Measurements from ENCODE around the gene ARHGAP10.
"Not testable (repeated sequence)": the region's sequence is repeated elsewhere in the genome, so short reads cannot be mapped to it uniquely, and the experiment has no call there.

Gene ARHGAP10

DNA sequence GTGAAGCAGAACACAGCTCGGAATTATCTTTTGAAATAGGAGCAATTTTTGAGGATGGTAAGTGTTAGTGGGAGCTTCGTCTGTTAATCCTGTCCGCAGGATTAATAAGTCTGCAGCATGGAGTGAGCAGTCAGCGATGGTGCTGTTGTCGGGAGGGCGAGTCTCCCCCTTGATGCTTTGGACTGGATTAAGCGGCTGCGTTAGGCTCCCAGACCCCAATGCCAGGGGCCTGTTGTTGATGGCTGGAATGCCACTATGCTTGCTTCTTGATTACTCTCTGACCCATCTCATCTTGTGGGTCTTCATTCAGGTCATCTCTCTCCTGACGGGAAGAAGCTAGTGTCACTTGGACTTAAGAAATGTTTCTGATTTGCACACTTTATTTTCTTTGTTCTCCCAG, 332.6 kb downstream of the ARHGAP10 start:
- DNase-seq (ENCODE audit: low read depth, low spot score): no peak

DNA sequence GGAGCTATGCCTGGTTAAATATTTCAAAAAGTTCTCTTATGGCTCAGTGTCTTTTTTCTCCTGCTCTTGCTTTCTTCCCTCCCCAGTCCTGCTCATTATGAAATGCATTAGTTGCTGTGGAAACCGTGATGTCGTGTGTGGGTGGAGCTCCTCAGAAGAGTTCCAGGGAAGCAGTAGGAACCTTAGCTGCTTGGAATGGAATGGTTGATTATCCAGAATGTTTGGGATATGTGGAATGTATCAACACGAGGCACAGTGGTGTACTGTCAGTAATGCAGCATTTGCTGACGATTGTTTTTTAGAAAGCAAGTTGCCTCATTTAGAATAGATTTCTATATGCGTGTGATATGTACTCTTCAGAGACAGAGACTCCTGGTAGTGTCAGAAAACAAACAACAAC, 333.2 kb downstream of the ARHGAP10 start:
- DNase-seq (ENCODE audit: low read depth, low spot score): no peak

DNA sequence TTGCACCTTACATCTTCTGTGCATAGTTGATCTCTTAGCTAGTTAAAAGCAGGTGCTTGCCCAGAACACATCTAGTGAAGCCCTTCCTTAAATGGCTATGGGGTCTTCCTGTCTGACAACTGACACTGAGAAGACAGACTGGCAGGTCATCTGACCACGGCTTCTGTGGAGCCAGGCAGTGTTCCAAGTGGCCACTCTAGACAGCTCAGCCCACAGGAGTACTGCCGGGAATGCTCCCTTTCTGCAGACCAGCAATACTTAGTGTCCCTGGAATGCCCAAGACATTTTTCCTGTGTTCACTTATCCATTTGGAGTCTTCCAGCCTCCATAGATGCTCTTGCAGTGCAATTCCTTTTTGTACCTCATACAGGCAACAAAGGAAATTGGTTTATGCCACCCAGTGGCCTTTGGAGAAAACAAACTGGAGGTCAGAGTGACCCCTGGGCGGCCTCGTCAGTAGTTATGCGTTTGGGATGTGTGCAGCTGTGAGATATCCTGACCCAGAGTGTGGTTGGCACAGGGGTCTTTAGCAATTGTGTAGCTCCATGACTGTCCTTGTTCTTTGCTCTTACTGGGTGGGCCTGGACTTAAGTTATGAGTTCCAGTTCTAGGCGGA, 335.5 kb downstream of the ARHGAP10 start:
- no peak for DNase-seq (ENCODE audit: low read depth, low spot score)

DNA sequence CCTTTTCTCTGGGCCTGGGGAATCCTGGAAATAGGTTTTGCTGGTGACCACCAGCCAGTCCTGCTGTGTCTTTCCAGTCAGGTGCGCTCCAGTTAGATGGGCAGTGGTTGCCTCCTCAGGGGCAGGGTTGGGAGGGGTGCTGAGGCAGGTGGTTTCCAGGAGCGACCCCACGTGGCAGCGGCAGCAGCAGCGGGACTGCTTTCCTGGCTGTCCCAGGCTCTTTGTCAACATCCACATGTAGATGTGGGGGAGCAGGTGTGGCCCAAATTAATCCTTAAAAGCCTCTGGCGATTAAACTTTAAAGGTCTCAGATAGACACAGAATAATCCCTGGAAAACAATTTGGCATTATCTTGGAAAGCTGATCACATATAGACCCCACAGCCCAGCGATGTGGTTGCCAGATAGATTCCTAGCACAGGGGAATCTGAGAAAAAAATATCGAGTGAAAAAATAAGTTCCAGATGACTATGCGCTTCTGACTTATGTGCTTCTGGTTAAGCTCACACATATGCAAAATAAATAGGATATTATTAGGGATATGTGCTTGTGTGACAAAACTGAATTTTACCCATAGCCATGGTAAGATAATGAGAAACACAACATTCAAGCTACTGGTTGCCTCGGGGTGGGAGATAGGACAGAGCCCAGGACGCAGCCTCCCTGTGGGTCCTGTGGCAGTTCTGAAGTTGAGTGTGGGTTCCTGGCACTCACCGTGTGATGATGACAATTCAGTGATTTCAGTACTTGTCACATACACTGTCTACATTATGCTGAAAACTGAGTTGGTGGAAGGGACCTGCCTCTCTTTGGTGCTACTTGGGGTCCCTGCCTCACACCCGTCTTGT, 336.4 kb downstream of the ARHGAP10 start:
- DNase-seq (ENCODE audit: low read depth, low spot score): no peak

DNA sequence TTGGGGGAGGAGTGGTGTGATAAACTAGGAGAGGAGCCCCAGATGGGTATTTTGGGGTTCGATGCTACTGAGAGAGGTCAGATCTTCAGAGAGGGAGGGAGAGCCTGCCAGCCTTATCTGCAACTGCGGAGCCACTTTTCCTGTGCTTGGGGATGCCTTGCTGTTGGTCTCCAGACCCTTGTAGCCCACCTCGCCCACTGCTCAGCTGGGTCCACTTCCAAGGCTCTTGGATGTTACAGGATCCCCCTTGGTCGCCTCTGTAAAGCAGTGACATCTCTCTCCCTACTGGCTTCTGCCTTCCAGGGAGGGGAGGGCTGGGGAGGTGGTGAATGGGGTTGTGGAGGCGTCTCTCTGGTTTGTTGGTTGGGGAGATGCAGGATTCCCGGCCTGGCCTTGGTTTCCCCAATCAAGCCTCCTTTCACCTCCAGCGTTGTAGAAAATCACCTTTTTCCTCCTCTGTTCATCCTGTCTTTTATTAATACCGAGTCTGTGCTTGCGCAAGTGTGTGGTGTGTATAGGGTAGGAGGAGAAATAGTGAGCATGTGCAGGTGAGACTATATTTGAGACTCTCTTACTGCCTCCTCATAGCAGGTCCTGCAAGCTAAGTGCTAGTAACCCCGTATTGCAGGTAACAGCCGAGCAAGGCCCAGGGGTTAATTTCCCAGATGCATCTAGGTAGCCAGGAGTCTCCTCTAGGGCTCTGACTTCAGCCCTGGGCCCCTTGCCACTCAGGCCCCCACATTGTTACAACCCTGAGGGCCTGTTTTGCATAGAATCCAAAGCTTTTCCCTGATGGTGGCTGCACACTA, 337.4 kb downstream of the ARHGAP10 start:
- DNase-seq (ENCODE audit: low read depth, low spot score): no peak

DNA sequence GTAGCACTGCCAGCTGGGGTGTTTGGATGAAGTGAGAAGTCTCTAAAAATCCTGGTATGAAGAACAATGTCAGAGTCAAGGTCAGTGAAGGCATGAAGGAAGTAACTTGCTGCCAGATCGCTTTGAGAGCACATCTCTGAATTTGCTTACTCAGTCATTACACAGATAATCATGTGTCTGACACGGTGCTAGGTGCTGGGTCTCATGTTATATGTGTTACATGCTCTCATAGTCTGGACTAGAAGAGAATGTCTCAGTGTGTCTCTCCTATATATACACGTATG, 337.9 kb downstream of the ARHGAP10 start:
- no peak for DNase-seq (ENCODE audit: low read depth, low spot score)

DNA sequence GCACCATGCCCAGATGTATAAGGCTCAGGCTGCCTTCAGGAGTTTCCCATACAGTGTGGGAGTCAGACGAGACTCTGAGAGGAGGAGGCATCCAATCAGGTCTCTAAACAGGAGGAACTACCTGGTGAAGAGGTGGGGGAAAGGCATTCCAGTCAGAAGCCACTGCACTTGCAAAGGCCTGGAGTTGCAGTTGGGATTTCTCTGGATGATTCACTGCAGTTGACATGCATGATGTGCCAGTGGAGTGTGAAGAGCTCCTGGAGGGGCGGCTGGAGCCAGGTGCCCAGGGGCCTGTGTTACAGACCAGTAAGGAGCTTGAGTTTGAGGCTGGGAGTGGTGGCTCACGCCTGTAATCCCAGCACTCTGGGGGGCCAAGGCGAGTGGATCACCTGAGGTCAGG, 339.1 kb downstream of the ARHGAP10 start:
- DNase-seq (ENCODE audit: low read depth, low spot score): no peak

DNA sequence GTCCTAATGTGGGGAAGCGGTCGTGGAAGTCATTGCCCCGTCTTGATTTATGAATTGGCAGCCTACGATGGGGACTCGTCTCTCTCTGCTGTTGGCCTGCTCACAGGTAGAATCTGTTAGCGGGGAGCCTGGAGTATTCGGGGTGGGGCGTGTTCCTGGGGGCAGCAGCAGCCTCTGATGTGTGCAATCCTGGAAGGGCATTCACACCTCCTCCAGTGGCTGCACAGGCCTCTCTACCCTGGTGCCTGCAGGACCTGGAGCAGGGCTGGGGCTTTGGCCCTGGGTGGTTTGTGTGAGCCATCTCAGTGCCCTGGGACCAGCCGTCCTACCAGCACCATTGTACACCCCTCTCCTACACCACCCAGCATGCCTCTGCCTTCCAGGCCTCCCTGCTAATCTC, 340.9 kb downstream of the ARHGAP10 start:
- DNase-seq (ENCODE audit: low read depth, low spot score): no peak

DNA sequence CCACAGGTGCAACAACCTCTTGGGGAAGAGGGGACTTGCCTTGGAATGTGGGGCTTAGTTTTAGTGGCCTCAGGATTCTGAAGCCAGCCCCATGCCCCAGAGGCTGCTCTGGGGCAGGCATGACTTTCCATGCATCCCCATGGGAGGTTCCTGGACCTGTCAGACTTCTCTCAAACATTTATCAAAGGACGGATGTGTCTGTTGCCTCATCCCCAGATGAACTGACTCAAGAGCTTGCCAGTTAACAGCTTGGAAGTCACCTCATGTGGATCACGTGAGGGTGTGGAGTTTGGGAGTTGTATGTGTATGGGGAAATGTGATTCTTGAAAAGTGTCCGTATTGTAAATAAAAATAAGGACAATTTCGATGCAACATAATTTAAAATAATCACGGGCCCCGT, 341.5 kb downstream of the ARHGAP10 start:
- DNase-seq (ENCODE audit: low read depth, low spot score): no peak

DNA sequence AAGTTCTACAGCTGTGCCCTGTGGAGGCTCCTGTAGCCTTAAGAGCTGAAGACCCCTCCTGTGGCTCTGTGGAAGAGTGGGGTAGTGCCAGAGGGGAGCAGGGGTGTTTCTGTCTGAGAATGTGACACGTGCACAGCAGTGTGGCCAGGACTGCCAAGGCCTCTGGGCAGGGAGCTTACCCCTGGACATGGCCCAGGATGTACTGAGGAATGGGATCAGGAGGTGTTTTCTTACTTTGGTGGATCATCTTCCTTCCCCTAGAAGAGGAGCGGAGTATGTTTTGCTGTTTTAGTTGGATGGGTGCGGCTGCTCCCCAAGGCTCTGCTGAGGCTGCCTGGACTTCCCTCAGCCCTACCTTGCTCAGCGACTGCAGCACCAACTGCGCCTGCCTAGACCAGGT, 342.6 kb downstream of the ARHGAP10 start:
- no peak for DNase-seq (ENCODE audit: low read depth, low spot score)

DNA sequence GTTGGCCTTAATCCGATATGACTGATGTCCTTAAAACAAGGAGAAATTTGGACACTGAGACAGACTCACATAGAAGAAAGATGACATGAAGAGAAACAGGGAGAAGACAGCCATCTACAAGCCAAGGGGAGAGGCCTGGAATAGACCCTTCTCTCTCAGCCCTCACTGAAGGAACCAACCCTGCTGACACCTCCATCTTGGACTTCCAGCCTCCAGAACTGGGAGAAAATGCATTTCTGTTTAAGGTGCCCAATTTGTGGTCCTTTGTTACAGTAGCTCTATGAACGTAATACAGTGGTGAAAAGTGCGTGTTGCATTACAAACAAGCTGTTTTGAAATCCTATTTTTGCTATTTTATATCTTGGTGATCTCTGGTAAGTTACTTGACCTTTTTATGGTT, 343.6 kb downstream of the ARHGAP10 start:
- DNase-seq (ENCODE audit: low read depth, low spot score): no peak

DNA sequence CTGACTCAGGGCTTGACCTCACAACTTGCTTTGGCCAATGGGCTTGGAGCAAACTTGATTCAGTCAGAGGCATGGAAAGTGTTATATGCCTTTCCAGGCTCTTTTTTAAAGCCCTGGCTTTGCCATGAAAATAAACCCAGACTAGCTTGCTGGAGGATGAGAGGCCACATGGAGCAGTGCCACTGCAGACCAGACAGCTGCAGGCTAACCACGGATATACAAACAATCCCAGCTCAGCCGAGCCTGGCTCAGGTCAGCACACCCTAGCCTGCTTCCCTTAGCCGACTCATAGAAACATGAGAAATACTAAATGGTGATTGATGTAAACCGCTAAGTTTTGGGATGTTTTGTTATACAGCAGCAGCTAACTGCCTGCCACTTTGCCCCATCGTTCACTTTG, 345.1 kb downstream of the ARHGAP10 start:
- DNase-seq (ENCODE audit: low read depth, low spot score): no peak

DNA sequence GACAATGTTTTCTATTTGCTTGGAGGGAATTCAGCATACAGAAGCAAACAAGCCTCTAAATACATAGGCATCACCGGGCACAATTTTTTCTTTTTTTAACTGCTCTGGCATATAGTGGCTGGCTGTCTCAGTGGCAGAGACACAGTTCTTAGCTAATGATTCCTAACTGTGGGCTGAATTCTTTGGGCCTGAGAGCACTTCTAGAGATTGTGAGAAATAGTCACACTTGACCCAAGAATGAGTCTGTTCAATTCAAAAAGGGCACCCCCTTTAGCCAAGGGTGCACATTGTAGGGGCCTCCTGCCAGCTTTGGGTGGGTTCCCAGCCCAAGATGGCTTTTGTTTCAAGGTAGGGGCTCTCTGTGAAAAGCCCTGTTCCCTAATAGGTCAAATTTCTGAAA, 345.7 kb downstream of the ARHGAP10 start:
- DNase-seq (ENCODE audit: low read depth, low spot score): no peak

DNA sequence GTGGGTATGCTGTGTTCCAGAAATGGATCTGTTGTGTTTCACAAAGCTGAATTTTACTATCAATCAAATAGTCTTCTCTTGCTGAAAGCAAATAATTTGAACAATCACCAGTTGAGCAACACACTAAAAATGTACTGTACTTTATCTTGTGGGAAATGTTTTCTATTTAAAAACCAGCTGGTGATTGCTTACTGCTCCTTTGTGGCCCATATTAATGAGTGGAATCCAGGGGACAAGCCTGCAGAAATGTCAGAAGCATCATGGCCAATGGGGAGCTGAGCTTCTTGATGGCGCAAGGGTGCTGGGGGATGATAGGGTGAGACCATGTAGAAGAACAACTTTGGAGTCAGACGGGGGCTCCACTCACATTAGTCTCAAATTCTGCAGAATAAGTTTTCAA, 346.2 kb downstream of the ARHGAP10 start:
- no peak for DNase-seq (ENCODE audit: low read depth, low spot score)

DNA sequence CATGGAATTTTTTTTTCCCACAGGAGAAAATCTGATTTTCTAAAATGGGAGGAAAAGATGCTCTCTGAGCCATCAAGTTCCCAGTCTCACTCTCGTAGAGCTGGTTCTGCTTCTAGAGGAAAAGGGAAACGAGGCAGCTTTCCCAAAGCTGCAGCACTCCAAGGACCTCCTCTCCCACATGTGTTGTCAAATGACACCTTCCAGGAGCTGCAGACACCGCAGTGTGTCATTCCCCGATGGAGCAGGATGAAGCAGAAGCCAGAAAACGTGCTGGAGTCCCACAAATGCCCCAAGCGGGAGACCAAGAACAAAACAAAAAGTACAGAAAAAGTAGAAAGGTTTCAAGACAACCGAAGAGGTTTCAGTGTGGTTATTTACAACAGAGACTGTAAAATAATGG, 348.1 kb downstream of the ARHGAP10 start:
- DNase-seq (ENCODE audit: low read depth, low spot score): no peak

DNA sequence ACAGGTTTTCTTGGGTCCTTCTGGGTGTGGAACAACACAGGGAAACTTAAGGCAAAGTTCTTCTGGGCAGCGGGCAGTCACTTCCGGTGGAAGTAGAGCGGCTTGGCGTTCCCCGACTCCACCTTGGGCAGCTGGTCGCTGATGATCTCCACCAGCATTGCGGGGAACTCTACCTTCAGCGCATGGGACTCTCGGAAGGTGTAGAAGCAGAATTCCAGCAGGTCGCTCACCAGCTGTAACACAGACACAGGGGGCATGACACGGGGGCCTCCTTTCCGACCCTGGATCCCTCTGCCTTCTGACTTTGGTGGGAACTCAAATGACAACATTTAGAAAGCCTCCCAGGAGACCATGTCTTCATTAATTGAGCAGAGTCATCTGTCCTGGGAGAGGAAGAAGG, 349.4 kb downstream of the ARHGAP10 start:
- DNase-seq (ENCODE audit: low read depth, low spot score): no peak

DNA sequence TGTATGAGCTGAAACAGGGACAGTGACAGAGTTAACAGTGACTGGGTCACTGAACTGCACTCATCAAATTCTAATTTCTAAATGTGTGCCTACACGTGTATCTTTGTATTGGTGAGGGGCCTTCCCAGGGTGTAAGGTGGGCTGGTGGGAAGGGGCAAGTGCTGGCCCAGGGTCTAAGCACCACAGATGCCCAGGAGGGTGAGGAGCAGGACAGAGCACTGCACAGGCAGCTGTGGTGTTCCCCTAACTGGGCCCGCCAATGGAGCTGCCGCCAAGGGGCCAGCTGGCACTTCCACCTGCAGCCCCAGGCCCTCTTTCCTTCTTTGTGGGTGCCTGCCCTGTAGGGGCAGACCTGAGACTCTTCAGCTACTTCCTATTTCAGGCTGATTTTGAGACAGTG, 349.9 kb downstream of the ARHGAP10 start:
- no peak for DNase-seq (ENCODE audit: low read depth, low spot score)

DNA sequence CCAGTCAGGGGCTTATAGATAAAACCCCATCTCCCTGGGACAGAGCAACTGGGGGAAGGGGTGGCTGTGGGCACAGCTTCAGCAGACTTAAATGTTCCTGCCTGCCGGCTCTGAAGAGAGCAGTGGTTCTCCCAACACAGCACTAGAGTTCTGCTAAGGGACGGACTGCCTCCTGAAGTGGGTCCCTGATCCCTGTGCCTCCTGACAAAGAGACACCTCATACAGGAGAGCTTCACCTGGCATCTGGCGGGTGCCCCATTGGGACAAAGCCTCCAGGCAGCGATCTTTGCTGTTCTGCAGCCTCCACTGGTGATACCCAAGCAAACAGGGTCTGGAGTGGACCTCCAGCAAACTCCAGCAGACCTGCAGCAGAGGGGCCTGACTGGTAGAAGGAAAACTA, 351.2 kb downstream of the ARHGAP10 start:
- DNase-seq (ENCODE audit: low read depth, low spot score): not testable (repeated sequence)

DNA sequence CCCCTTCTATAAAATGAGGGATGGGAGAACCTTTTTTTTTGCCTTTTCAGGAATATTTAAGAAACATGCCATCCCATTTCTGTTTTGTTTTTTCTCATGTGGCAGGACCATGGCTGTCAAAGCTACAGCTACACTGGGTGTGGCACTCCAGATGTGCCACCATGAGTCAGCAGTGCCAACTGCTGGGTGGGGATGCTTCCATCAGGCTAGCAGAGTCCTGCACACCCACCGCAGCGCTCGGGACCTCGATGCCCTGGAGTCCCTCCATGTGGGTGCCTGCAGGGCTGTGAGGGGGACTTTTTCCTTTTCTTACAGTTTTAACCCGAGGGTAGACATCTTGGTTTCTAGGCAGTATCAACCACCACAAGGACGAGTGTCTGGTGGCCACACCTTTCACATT, 357.7 kb downstream of the ARHGAP10 start:
- DNase-seq (ENCODE audit: low read depth, low spot score): no peak

DNA sequence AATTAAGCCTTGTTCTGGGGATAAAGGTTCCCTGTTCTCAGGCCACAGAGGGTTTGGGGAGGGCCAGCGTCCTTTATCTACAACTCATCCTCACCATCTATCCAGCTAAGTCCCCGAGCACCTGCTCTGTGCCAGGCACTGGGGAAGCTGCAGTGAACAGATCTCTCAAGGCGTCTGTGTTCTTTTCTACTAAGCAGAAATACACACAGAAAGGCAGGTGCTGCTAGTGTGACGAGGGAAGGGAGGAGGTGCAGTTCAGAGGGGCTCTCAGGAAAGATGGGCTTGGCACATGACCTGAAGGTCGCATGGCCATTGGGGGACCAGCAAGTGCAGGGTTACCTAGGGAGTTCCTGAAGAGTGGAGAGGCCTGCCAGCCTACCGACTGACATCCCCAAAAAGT, 358.1 kb downstream of the ARHGAP10 start:
- DNase-seq (ENCODE audit: low read depth, low spot score): no peak

DNA sequence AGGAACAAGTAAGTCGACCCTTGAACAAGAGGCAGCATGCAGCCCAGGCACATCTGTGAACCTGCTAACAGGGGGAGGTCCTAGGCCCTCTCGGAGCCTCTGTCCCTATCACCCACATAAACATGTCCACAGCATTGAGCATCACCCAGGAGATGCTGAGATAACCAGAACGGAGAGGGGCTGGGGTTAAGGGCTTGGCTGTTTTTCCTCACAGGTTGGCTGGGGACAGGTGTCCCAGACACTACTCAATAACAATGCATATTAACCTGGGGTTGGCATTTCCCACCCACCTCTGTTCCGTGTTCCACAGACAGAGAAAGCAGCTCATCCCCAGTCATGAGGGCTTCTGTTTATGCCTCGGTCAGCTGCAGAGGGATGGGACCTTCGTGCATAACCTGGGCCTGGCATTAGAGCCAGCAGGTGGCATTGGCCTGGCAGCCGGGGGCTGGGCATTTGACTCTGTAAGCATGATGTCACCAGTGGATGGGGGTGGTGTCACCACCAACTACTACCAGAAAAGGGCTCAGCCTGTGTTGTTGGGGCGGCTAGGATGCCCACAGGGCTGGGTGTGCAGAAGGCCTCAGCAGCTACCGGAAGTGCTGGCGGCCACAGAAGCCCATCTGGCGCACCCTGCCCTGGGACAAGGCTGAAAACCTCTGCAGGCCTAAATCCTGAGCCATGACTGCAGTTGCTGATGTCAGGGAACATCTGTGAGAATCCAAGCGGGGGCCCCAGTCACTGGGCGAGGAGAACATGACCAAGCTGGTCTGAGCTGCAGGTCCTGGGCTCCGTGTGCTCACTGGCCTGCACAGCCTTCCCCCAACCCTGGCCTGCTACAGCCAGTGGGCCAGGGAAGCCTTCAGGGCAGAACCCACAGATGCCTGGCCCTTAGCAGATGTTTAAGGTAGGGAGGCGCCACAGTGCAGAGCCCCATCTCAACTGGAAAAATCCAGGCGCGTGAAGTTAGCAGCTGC, 358.9 kb downstream of the ARHGAP10 start:
- no peak for DNase-seq (ENCODE audit: low read depth, low spot score)

DNA sequence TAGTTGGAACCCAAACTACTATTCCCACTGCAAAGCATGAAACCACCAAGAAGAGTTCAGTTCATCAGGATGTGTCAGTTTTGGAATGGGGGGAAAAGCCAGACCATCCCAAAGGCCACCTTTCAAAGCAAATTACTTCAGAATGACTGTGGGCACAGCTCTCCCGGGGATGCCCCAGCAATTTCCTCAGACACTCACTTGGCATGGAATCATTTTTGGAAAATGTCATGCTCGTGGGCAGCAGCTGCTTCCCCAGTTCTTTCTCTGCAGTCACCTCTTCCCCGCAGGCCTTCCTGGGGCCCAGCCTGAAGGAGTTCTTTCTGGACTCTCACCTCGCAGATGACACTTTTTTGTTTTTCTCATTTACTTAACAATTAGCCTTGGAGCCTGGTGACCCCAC, 360.0 kb downstream of the ARHGAP10 start:
- DNase-seq (ENCODE audit: low read depth, low spot score): no peak
